ENCODE measurements around the gene LUZP1. TPM values are rescaled to one million over a fixed set of nuclear protein-coding genes. Genes with fewer than 3 reads are reported as not detected.

The LUZP1 gene
- total and polyA plus RNA-seq, 4 donors = 5.9 to 42.1 (median 23.7) TPM

DNA sequence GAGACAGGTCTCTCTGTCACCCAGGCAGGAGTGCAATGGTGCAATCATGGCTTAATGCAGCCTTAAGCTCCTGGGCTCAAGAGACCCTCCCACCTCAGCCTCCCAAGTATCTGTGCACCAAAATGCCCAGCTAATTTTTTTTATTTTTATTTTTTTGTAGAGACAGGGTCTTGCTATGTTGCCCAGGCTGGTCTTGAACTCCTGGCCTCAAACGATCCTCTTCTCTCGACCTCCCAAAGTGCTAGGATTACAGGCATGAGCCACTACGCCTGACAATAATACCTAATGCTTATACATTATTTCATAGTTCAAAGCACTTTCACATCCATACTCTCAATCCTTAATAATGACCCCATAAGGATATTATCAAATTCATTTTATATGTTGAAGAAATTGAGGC is 48.3 kb downstream of the LUZP1 start:
- intact Hi-C loops (cut with DNase I) = no loop called here
- H3K4me3 ChIP-seq (ENCODE audit: low read length in 2 of 2) = no peak overlapping the region
- H3K27me3 ChIP-seq (ENCODE audit: control insufficient read depth in 1 of 2, insufficient read depth in 2 of 2, low read length in 1 of 2) = no peaks in the 10 kb centered on the region
- no peak for DNase-seq
- peaks cover 2 to 4% of the 10 kb centered on the region in 2 donors for H3K4me1 ChIP-seq (ENCODE audit: control insufficient read depth in 1 of 2, insufficient read depth in 2 of 2, low read length in 2 of 2)
- H3K9me3 ChIP-seq (ENCODE audit: control insufficient read depth, low read length) = no peaks in the 10 kb centered on the region
- 96% methylated on average over 3 of the region's 3 CpGs for WGBS, 2 donors
- no peak for ATAC-seq (ENCODE audit: low FRiP score)
- no peaks in the 10 kb centered on the region for H3K36me3 ChIP-seq (ENCODE audit: control insufficient read depth in 1 of 2, insufficient read depth in 2 of 2, low read length in 1 of 2)
- H3K27ac ChIP-seq (ENCODE audit: low read depth in 1 of 2, low read length in 2 of 2) = no peak overlapping the region

DNA sequence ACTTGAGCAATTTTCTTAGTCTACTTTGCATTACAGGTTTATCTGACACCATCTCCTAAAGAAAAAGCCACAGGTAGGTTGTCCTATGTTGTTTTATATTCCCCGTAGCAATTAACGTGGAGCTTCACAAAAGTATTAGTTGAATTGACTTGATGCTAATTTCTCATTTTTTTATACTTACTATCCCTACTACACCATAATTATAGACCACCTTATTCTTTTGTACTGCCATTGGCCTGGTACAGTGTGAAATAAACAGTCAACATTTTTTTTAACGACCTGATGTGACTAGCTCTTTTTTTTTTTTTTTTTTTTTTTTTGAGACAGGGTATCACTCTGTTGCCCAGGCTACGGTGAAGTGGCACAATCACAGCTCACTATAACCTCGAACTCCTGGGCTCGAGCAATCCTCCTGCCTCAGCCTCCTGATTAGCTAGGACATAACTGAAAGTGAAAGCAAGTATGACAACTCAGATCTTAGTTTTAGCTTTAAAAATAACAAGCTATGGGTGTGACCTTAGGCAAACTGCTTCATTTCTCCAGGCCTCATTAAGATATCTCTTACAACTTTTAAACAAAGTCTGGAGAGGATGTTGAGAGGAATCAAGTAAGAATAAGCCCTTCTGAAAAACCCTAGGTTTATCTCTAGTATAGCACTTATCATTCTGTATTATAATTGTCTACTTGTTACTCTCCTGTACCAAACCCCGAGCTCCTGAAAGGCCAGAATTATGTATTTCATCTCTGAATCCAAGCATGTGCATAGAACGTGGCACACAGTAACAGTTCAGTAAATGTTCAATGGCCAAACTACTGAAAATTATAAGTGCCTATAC is 49.5 kb downstream of the LUZP1 start:
- no peaks in the 10 kb centered on the region for H3K36me3 ChIP-seq (ENCODE audit: control insufficient read depth in 1 of 2, insufficient read depth in 2 of 2, low read length in 1 of 2)

DNA sequence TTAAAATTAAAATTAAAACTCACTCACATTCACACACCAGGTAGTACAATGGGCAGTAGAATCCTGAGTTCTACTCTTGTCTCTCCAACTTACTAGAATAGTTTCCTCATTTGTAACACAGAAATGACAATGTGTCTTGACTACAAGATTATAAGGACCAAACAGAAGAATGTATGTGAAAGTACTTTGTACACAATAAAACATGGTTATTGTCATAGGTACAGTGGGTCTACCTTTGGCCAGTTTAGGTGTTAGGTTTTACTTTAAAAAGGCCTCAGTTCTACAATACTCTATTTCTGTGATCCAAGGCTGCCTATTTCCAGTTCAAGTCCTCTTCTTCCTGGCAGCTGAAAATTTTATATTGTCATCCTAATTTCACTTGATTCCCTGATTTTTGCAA is 50.2 kb downstream of the LUZP1 start:
- no peaks in the 10 kb centered on the region for H3K27me3 ChIP-seq (ENCODE audit: control insufficient read depth in 1 of 2, insufficient read depth in 2 of 2, low read length in 1 of 2)
- no peak overlapping the region for H3K27ac ChIP-seq (ENCODE audit: low read depth in 1 of 2, low read length in 2 of 2)
- H3K36me3 ChIP-seq (ENCODE audit: control insufficient read depth in 1 of 2, insufficient read depth in 2 of 2, low read length in 1 of 2) = no peaks in the 10 kb centered on the region
- DNase-seq = no peak
- H3K4me3 ChIP-seq (ENCODE audit: low read length in 2 of 2) = no peak overlapping the region
- H3K9me3 ChIP-seq (ENCODE audit: control insufficient read depth, low read length) = no peaks in the 10 kb centered on the region
- no peak for ATAC-seq (ENCODE audit: low FRiP score)
- intact Hi-C loops (cut with DNase I) = no loop called here
- peaks cover 2 to 4% of the 10 kb centered on the region in 2 donors for H3K4me1 ChIP-seq (ENCODE audit: control insufficient read depth in 1 of 2, insufficient read depth in 2 of 2, low read length in 2 of 2)

More for the DNA sequence above, 49.5 kb downstream of the LUZP1 start:
- ATAC-seq (ENCODE audit: low FRiP score) (no peak), DNase-seq (no peak)
- Histone ChIP-seq H3K27ac (ENCODE audit: low read depth in 1 of 2, low read length in 2 of 2) (no peak overlapping the region), H3K9me3 (ENCODE audit: control insufficient read depth, low read length) (no peaks in the 10 kb centered on the region), H3K4me1 (ENCODE audit: control insufficient read depth in 1 of 2, insufficient read depth in 2 of 2, low read length in 2 of 2) (peaks cover 2 to 4% of the 10 kb centered on the region in 2 donors), H3K4me3 (ENCODE audit: low read length in 2 of 2) (peak overlapping the region in 1 of 2 donors; percentile 7), H3K27me3 (ENCODE audit: control insufficient read depth in 1 of 2, insufficient read depth in 2 of 2, low read length in 1 of 2) (no peaks in the 10 kb centered on the region)
- intact Hi-C loops (cut with DNase I) = no loop called here
- WGBS, 2 donors = 74 to 77% methylated on average over 8 of the region's 8 CpGs

DNA sequence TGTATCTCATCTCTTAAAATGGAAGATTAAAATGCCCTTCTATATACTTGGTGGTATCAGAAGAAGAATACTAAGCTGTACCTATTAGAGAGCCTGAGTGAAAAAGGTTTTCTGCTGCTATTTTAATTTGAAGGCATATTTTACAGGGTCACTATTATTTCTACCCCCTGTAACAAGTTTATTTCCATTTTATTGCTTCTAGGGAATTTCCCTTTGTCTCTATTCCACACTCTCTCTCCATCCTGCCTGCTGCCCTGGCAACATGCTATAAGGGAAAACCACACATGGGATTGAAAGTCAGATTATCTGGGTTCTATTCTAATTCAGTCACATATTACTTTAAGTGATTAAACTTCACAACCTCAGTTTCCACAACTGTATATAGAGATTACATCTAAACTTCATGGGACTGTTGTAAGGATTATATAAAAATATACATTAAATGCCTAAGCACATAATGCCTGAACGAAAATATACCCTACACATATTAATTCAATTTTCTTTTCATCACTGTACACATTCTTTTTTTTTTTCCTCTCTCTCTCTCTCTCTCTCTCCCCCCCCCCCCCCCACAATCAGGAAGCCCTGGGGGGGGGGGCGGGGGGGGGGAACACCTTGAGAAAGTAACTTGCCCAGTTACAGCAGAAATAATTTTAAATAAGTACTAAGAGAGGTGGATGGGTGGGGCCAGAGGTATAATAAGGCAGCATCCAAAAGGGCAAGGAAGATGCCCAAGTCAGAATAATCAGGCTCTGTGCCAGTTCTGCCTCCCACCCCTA is 51.5 kb downstream of the LUZP1 start:
- intact Hi-C loops (cut with DNase I) = no loop called here
- no peak for ATAC-seq (ENCODE audit: low FRiP score)
- H3K4me1 ChIP-seq (ENCODE audit: control insufficient read depth in 1 of 2, insufficient read depth in 2 of 2, low read length in 2 of 2) = peaks cover 0 to 3% of the 10 kb centered on the region in 2 donors

DNA sequence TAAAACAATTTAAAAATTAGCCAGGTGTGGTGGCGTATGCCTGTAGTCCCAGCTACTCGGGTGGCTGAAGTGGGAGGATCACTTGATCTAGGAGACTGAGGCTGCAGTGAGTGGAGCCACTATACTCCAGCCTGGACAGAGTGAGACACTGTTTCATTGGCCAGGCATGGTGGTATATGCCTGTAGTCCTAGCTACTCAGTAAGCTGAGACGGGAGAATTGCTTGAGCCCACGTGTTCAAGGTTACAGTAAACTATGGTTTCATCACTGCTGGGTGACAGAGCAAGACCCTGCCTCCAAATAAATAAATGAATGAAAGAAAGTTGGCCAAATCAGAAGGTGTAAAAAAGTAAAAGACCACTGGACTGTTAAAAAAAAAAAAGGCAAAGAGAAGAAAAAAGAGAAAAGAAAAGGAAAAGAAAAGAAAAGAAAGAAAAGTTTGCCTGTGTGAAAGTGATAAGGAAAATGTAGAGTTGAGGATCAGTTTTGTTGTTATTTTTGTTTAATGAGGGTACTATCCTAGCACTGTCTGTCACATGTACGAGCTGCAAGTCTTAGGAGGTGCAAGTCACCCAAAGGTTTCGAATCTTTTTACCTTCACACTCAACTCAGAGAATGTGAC is 52.3 kb downstream of the LUZP1 start:
- DNase-seq (no peak), ATAC-seq (ENCODE audit: low FRiP score) (no peak)
- Histone ChIP-seq H3K4me3 (ENCODE audit: low read length in 2 of 2) (no peak overlapping the region), H3K27ac (ENCODE audit: low read depth in 1 of 2, low read length in 2 of 2) (no peak overlapping the region), H3K27me3 (ENCODE audit: control insufficient read depth in 1 of 2, insufficient read depth in 2 of 2, low read length in 1 of 2) (no peaks in the 10 kb centered on the region), H3K36me3 (ENCODE audit: control insufficient read depth in 1 of 2, insufficient read depth in 2 of 2, low read length in 1 of 2) (no peaks in the 10 kb centered on the region), H3K9me3 (ENCODE audit: control insufficient read depth, low read length) (no peaks in the 10 kb centered on the region), H3K4me1 (ENCODE audit: control insufficient read depth in 1 of 2, insufficient read depth in 2 of 2, low read length in 2 of 2) (peaks cover 0 to 5% of the 10 kb centered on the region in 2 donors)
- 90 to 92% methylated on average over 6 of the region's 6 CpGs for WGBS, 2 donors
- intact Hi-C loops (cut with DNase I) = no loop called here

More for the DNA sequence above, 51.5 kb downstream of the LUZP1 start:
- 52 to 55% methylated on average over 2 of the region's 2 CpGs for WGBS, 2 donors
- Histone ChIP-seq H3K9me3 (ENCODE audit: control insufficient read depth, low read length) (no peaks in the 10 kb centered on the region), H3K27me3 (ENCODE audit: control insufficient read depth in 1 of 2, insufficient read depth in 2 of 2, low read length in 1 of 2) (no peaks in the 10 kb centered on the region), H3K4me3 (ENCODE audit: low read length in 2 of 2) (no peak overlapping the region), H3K36me3 (ENCODE audit: control insufficient read depth in 1 of 2, insufficient read depth in 2 of 2, low read length in 1 of 2) (no peaks in the 10 kb centered on the region), H3K27ac (ENCODE audit: low read depth in 1 of 2, low read length in 2 of 2) (no peak overlapping the region)
- DNase-seq = no peak

DNA sequence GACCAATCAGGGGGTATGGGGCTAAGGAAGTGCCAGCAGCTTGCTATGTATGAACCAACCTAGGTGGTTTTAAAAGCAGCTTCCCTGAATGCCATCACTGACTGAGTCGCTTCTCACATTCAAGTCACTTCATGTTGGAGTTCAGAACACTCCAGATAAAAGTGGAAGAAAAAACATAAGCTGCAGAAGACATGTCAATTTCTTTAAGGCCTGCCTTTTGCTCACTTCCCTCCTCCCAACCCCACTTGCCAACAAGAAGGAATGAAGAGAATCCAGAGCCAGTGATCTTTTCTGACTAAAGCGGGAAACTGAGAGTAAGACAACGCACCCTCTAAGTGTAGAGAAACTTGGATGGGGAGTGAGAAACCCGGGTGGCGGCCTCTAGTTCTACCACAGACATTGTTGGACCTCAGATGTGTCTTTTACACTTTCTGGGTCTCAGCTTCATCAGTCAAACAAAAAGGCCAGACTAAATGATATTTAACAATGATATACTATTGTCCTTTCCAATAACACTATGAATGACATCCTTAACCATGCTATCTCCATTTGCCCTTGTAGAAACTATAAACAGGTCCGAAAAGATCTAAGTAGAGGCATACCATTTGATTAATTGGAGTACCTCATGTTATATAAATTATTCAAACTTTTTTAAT is 54.1 kb downstream of the LUZP1 start:
- Histone ChIP-seq H3K4me3 (ENCODE audit: low read length in 2 of 2) (no peak overlapping the region), H3K27me3 (ENCODE audit: control insufficient read depth in 1 of 2, insufficient read depth in 2 of 2, low read length in 1 of 2) (no peaks in the 10 kb centered on the region), H3K36me3 (ENCODE audit: control insufficient read depth in 1 of 2, insufficient read depth in 2 of 2, low read length in 1 of 2) (no peaks in the 10 kb centered on the region), H3K27ac (ENCODE audit: low read depth in 1 of 2, low read length in 2 of 2) (no peak overlapping the region), H3K9me3 (ENCODE audit: control insufficient read depth, low read length) (no peaks in the 10 kb centered on the region), H3K4me1 (ENCODE audit: control insufficient read depth in 1 of 2, insufficient read depth in 2 of 2, low read length in 2 of 2) (peaks cover 0 to 5% of the 10 kb centered on the region in 2 donors)
- ATAC-seq (ENCODE audit: low FRiP score) (no peak), DNase-seq (no peak)
- WGBS, 2 donors = 38 to 46% methylated on average over 6 of the region's 6 CpGs
- intact Hi-C loops (cut with DNase I) = no loop called here

DNA sequence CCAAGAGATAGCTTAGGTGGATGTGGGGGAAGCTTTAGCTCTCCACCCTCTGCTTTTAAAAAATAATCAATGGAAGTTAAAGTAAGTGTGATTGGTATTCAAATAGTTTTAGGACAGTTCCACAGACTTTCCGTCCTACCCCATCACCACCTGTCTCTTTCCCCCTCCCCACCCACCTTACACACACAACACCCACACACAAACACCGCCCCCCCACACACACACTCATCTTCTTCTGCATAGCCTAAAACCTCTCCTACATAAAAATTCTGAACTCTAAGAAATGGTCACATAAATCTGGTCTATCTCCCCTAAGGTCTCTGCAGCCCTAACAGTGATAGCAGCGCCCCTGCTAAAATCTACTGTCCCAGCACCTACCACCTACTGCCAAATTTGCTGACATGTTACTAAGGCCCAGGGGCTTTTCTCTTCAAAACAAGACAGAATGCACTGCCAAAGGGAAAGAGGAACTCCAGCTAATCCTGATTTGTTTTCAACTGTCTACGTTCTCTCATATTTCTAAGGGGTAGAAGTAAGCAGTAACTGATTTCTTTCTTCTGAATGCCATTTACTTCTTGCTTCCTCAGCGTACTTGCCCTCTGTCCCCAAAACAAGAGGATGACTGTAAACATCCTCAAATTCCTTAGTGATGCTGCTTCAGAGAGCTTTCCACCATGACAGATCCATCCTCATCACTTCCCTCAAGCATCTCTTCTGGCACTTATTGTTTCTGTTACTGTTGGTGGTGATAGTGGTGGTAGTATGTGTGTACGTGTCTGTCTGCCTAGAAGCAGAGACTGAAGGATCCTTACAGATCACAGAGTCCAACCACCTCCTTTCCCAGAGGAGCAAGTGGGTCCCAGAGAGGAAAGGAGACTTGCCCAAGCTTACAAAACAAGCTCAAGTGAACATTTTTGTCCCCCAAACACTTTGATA is 56.8 kb downstream of the LUZP1 start:
- Histone ChIP-seq H3K36me3 (ENCODE audit: control insufficient read depth in 1 of 2, insufficient read depth in 2 of 2, low read length in 1 of 2) (peaks cover 0 to 2% of the 10 kb centered on the region in 2 donors), H3K4me3 (ENCODE audit: low read length in 2 of 2) (no peak overlapping the region), H3K4me1 (ENCODE audit: control insufficient read depth in 1 of 2, insufficient read depth in 2 of 2, low read length in 2 of 2) (peaks cover 0 to 5% of the 10 kb centered on the region in 2 donors), H3K27ac (ENCODE audit: low read depth in 1 of 2, low read length in 2 of 2) (no peak overlapping the region), H3K27me3 (ENCODE audit: control insufficient read depth in 1 of 2, insufficient read depth in 2 of 2, low read length in 1 of 2) (no peaks in the 10 kb centered on the region), H3K9me3 (ENCODE audit: control insufficient read depth, low read length) (no peaks in the 10 kb centered on the region)
- intact Hi-C loops (cut with DNase I) = no loop called here
- WGBS, 2 donors = 82 to 83% methylated on average over 6 of the region's 6 CpGs
- ATAC-seq (ENCODE audit: low FRiP score) = no peak
- DNase-seq = no peak
